ENCODE measurements around the gene RFWD3.

The RFWD3 gene

DNA sequence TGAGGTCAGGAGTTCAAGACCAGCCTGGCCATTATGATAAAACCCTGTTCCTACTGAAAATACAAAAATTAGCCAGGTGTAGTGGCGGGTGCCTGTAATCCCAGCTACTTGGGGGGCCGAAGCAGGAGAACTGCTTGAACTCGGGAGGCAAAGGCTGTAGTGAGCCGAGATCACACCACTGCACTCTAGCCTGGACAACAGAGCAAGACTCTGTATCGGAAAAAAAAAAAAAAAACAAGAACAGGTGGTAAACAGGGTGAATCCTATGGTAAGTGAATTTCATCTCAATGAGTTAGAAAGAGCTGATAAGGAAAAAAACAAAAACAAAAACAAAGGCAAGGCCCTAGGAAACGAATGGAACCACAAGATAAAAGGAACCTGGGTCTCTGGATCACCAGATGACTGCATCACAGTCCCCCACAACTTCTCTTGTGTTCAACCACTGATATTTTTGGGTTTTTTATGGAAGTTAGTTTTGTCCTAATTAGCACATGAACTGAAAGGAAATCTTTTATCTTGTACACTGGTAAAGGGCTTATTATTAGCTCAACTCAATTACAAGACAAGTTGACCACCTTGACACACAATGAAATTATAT, 80.7 kb downstream of the RFWD3 start:
- no peaks in the 10 kb centered on the region for H3K9me3 Mint-ChIP-seq
- H3K27ac Mint-ChIP-seq = no peak overlapping the region
- peaks cover 17% of the 10 kb centered on the region for H3K36me3 Mint-ChIP-seq (ENCODE audit: low read depth)
- no peaks in the 10 kb centered on the region for H3K27me3 Mint-ChIP-seq
- H3K4me3 Mint-ChIP-seq = no peak overlapping the region
- H3K4me1 Mint-ChIP-seq (ENCODE audit: low read depth) = peaks cover 78% of the 10 kb centered on the region

DNA sequence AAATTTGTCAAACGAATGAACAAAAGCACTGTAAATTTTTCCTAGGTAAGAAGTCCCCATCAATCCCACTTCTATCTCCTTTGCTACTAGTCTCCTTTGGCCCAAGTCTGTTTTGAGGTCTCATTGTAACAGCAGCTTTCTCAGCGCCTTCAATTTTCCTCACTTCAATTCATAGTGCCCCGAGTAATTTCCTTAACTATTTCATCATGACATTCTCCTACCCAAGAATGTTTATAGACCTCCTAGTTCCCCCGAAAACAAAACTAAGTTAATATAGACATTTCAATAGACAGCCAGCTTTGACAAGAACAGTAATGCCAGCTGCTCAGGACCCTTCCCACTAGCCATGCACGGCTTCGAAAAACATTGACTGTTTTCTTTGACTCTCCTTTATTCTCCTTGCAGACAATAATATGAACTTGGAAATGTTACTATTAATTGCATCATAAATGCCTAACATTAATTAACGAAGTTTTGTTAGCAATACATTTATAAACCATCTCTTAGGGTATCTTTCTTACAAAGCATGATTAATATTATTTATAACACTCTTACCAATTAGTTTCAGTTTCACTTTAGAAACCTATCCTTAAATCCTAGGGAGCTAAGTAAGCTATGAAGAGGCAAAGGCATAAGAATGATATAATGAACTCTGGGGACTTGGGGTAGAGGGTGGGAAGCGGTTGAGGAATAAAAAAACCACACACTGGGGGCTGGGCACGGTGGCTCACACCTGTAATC, 82.6 kb downstream of the RFWD3 start:
- Mint-ChIP-seq H3K27me3 (no peaks in the 10 kb centered on the region), H3K27ac (peak overlapping the region; percentile 13), H3K4me1 (ENCODE audit: low read depth) (peaks cover 86% of the 10 kb centered on the region), H3K36me3 (ENCODE audit: low read depth) (peaks cover 17% of the 10 kb centered on the region), H3K4me3 (no peak overlapping the region), H3K9me3 (no peaks in the 10 kb centered on the region)

GRCh38 chr16:74582970-74583369, 83.7 kb downstream of the RFWD3 start:
- Mint-ChIP-seq H3K4me1 (ENCODE audit: low read depth) (peaks cover 86% of the 10 kb centered on the region), H3K27ac (peak overlapping the region; percentile 39), H3K4me3 (no peak overlapping the region)

DNA sequence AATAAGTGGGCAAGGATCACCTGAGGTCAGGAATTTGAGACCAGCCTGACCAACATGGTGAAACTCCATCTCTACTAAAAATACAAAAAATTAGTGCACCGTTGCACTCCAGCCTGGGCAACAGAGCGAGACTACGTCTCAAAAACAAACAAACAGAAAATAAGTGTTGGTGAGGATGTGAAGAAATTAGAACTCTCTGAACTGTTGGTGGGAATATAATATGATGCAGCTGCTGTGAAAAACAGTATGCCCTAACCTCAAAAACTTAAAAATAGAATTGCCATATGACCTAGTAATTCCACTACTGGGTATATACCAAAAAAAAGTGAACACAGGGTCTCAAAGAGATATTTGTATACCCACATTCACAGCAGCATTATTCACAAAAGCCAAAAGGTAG, 85.8 kb downstream of the RFWD3 start:
- Mint-ChIP-seq H3K4me3 (peak overlapping the region; percentile 42), H3K27ac (peak overlapping the region; percentile 71), H3K9me3 (no peaks in the 10 kb centered on the region), H3K4me1 (ENCODE audit: low read depth) (peaks cover 85% of the 10 kb centered on the region), H3K36me3 (ENCODE audit: low read depth) (peaks cover 14% of the 10 kb centered on the region), H3K27me3 (no peaks in the 10 kb centered on the region)

More at GRCh38 chr16:74582970-74583369, 83.7 kb downstream of the RFWD3 start:
- Mint-ChIP-seq H3K27me3 (no peaks in the 10 kb centered on the region), H3K9me3 (no peaks in the 10 kb centered on the region), H3K36me3 (ENCODE audit: low read depth) (peaks cover 20% of the 10 kb centered on the region)

GRCh38 chr16:74578838-74579237, 87.8 kb downstream of the RFWD3 start:
- Mint-ChIP-seq H3K27me3 (no peaks in the 10 kb centered on the region), H3K4me3 (no peak overlapping the region), H3K4me1 (ENCODE audit: low read depth) (peaks cover 88% of the 10 kb centered on the region), H3K36me3 (ENCODE audit: low read depth) (peaks cover 13% of the 10 kb centered on the region), H3K27ac (no peak overlapping the region), H3K9me3 (no peaks in the 10 kb centered on the region)

DNA sequence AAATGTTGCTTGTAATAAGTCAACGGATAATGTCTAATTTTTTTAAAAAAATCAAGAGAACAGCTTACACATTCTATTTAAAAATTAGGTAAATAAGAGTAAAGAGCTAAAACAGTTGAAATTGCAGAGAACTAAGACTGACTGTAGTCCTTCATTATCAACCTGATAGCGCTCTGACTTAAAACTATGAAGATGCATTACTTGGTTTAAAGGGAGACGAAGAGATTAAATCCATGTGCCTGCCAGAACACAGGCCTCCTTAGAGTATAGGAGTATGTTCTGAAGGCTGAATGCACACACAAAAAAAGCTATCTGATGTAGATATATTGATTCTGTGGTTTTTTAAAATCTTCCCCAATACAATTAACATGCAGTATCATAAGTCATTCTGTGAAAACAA, 88.2 kb downstream of the RFWD3 start:
- no peak overlapping the region for H3K4me3 Mint-ChIP-seq

DNA sequence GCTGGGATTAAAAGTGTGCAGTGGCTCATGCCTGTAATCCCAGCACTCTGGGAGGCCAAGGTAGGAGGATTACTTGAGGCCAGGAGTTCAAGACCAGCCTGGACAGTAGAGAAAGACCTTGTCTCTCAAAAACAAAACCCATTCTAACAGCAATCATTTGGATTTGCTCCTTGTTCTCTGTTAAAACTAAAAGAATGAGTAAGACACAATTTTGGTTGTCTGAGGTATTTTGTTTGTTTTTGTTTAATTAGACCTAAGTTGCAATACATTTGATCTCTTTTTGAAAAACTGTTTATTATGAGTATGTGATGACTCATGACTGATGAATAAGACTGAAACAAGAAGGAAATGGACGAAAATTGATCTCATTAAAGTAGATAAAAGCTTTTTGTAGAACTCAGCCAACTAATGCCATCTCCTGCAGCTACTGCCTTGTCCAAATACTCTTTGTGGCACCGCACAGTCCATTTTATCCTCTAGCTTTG, 88.8 kb downstream of the RFWD3 start:
- no peaks in the 10 kb centered on the region for H3K9me3 Mint-ChIP-seq
- no peaks in the 10 kb centered on the region for H3K27me3 Mint-ChIP-seq
- peaks cover 85% of the 10 kb centered on the region for H3K4me1 Mint-ChIP-seq (ENCODE audit: low read depth)
- peaks cover 13% of the 10 kb centered on the region for H3K36me3 Mint-ChIP-seq (ENCODE audit: low read depth)
- no peak overlapping the region for H3K4me3 Mint-ChIP-seq
- H3K27ac Mint-ChIP-seq = peak overlapping the region; percentile 54

More for the DNA sequence above, 88.2 kb downstream of the RFWD3 start:
- peaks cover 86% of the 10 kb centered on the region for H3K4me1 Mint-ChIP-seq (ENCODE audit: low read depth)
- H3K27ac Mint-ChIP-seq = peak overlapping the region; percentile 54
- H3K27me3 Mint-ChIP-seq = no peaks in the 10 kb centered on the region
- no peaks in the 10 kb centered on the region for H3K9me3 Mint-ChIP-seq
- H3K36me3 Mint-ChIP-seq (ENCODE audit: low read depth) = peaks cover 13% of the 10 kb centered on the region

GRCh38 chr16:74575807-74576643, 90.7 kb downstream of the RFWD3 start:
- Mint-ChIP-seq H3K27me3 (no peaks in the 10 kb centered on the region), H3K36me3 (ENCODE audit: low read depth) (peaks cover 11% of the 10 kb centered on the region), H3K4me3 (no peak overlapping the region), H3K4me1 (ENCODE audit: low read depth) (peaks cover 85% of the 10 kb centered on the region), H3K9me3 (no peaks in the 10 kb centered on the region), H3K27ac (no peak overlapping the region)

GRCh38 chr16:74575175-74575806, 91.4 kb downstream of the RFWD3 start:
- Mint-ChIP-seq H3K9me3 (no peaks in the 10 kb centered on the region), H3K4me1 (ENCODE audit: low read depth) (peaks cover 85% of the 10 kb centered on the region), H3K4me3 (no peak overlapping the region), H3K27ac (no peak overlapping the region), H3K36me3 (ENCODE audit: low read depth) (peaks cover 7% of the 10 kb centered on the region), H3K27me3 (no peaks in the 10 kb centered on the region)

DNA sequence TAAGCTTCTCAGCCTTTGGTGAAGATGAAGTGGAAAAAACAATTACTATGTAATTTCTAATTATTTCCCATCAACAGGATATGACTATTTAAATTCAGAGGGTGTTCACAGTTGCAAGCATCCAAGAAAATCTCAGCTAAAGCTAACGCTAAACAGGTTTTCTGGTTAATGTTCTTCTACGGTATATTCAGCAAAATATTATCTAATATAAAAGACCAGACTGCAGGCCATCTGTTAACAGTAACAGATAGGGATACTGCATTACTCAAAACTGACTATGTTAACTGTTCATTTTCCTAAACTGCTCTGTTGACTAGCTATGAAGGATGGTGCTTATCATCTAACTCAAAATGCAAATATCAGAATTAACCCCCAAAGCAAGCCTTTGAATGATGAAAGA, 92.5 kb downstream of the RFWD3 start:
- H3K4me1 Mint-ChIP-seq (ENCODE audit: low read depth) = peaks cover 87% of the 10 kb centered on the region

DNA sequence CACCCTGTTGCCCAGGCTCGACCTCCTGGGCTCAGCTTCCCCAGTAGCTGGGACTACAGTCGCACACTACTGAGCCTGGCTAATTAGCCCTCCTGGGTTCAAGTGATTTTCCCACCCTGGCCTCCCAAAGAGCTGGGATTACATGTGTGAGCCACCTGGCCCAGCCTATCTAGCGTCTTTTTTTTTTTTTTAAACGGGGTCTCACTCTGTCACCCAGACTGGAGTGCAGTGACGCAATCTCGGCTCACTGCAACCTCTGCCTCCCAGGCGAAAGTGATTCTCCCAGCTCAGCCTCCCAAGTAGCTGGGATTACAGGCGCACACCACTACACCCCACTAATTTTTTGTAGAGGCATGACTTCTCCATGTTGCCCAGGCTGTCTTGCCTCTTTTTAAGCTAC, 93.1 kb downstream of the RFWD3 start:
- no peak overlapping the region for H3K4me3 Mint-ChIP-seq
- H3K9me3 Mint-ChIP-seq = no peaks in the 10 kb centered on the region
- no peak overlapping the region for H3K27ac Mint-ChIP-seq
- peaks cover 87% of the 10 kb centered on the region for H3K4me1 Mint-ChIP-seq (ENCODE audit: low read depth)
- H3K36me3 Mint-ChIP-seq (ENCODE audit: low read depth) = peaks cover 5% of the 10 kb centered on the region
- no peaks in the 10 kb centered on the region for H3K27me3 Mint-ChIP-seq

More for the DNA sequence above, 92.5 kb downstream of the RFWD3 start:
- H3K27me3 Mint-ChIP-seq = no peaks in the 10 kb centered on the region
- H3K4me3 Mint-ChIP-seq = no peak overlapping the region
- peaks cover 7% of the 10 kb centered on the region for H3K36me3 Mint-ChIP-seq (ENCODE audit: low read depth)
- no peaks in the 10 kb centered on the region for H3K9me3 Mint-ChIP-seq
- no peak overlapping the region for H3K27ac Mint-ChIP-seq

Measured in stimulated activated naive CD8-positive, alpha-beta T cell treated with anti-CD3 and anti-CD28 coated beads, Interleukin-15, Interleukin-2, amounts not matched to agents 100 ng/mL and 50 ng/mL, for 24 hours (primary cell).